ENCODE data around the gene ARSI.

- TF ChIP-seq, protein P1, sequence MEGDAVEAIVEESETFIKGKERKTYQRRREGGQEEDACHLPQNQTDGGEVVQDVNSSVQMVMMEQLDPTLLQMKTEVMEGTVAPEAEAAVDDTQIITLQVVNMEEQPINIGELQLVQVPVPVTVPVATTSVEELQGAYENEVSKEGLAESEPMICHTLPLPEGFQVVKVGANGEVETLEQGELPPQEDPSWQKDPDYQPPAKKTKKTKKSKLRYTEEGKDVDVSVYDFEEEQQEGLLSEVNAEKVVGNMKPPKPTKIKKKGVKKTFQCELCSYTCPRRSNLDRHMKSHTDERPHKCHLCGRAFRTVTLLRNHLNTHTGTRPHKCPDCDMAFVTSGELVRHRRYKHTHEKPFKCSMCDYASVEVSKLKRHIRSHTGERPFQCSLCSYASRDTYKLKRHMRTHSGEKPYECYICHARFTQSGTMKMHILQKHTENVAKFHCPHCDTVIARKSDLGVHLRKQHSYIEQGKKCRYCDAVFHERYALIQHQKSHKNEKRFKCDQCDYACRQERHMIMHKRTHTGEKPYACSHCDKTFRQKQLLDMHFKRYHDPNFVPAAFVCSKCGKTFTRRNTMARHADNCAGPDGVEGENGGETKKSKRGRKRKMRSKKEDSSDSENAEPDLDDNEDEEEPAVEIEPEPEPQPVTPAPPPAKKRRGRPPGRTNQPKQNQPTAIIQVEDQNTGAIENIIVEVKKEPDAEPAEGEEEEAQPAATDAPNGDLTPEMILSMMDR (IDR thresholded peaks at IDR 0.05) = no peak
- TF ChIP-seq POLR2A (IDR thresholded peaks at IDR 0.05) = no peak
- no peak for TF ChIP-seq POLR2AphosphoS5 (IDR thresholded peaks at IDR 0.05)
- TF ChIP-seq EP300 (IDR thresholded peaks at IDR 0.05) = no peak
Measured at GRCh38 chr5:150305557-150305956, 2.9 kb upstream of the ARSI start.

Data from upper lobe of left lung (tissue), 4 donors.